DND-41 (cell line): ENCODE measurements around the gene RNMT.

Experiments used
- CTCF ChIP-seq: IDR thresholded peaks from 2 replicates; pipeline ENCODE4 v1.5.1; 2012; ENCODE audit warnings: borderline replicate concordance, low read length, moderate library complexity, mild to moderate bottlenecking; ENCODE audit not compliant: poor library complexity, severe bottlenecking; ENCODE audit errors: extremely low read depth
- EZH2 ChIP-seq: IDR thresholded peaks from 3 replicates; pipeline ENCODE4 v1.6.1; 2012; ENCODE audit warnings: borderline replicate concordance, low read depth, mild to moderate bottlenecking, moderate library complexity, low read length, inconsistent platforms; ENCODE audit not compliant: severe bottlenecking

- no peak for TF ChIP-seq CTCF
- TF ChIP-seq EZH2 = no peak
Measured at GRCh38 chr18:13801260-13801601, 74.8 kb downstream of the RNMT start.
